Tibial artery (tissue), 4 donors: Measurements from ENCODE around the gene LBP.
A peak's percentile ranks its signal among the peaks of the same experiment; 100 is the strongest.

Experiments used
- DNase-seq, 2 donors: peaks; one replicate each; pipeline ENCODE4 v3.0.0-alpha.2; 2019
- H3K27ac ChIP-seq, 2 donors: fragments of 200-600 bp; sonication (generic) in 1 of 2; 1 replicate in 1 of 2; 2 replicates in 1 of 2; pipeline ENCODE4 v1.5.1; 2018 to 2019; ENCODE audit warnings: mild to moderate bottlenecking in 1 of 2
- H3K27me3 ChIP-seq, 2 donors: fragments of 200-600 bp; sonication (generic) in 1 of 2; one replicate each; pipeline versions ENCODE4 v1.5.1 to v1.6.0; 2016 to 2019
- H3K36me3 ChIP-seq, 3 donors: fragments of 200-600 bp; sonication (generic) in 2 of 3; one replicate each; pipeline ENCODE4 v1.5.1; 2016 to 2019; ENCODE audit warnings: mild to moderate bottlenecking in 2 of 3
- H3K4me1 ChIP-seq, 4 donors: fragments of 200-600 bp; sonication (generic) in 2 of 4; 1 replicate in 3 of 4; 2 replicates in 1 of 4; pipeline ENCODE4 v1.5.1; 2016 to 2019
- H3K4me3 ChIP-seq, 2 donors: fragments of 200-600 bp; sonication (generic) in 1 of 2; 1 replicate in 1 of 2; 2 replicates in 1 of 2; pipeline ENCODE4 v1.5.1; 2018 to 2019; ENCODE audit warnings: mild to moderate bottlenecking in 2 of 2
- H3K9me3 ChIP-seq, 3 donors: fragments of 200-600 bp; sonication (generic) in 1 of 3; one replicate each; pipeline ENCODE4 v1.5.1; 2016 to 2019
- CTCF ChIP-seq, 2 experiments: fragments of 200-600 bp in 1 of 2; fragments of 450-650 bp in 1 of 2; IDR thresholded peaks; one replicate each; pipeline ENCODE4 v1.5.1; 2017 to 2019; ENCODE audit warnings: antibody characterized with exemption in 2 of 2, mild to moderate bottlenecking in 1 of 2, moderate library complexity in 1 of 2
- intact Hi-C: fragments of 100-400 bp; cut with DNase I; formaldehyde crosslinking; loops from one replicate; pipeline ENCODE4 v1.15.0; 2023; ENCODE audit warnings: low total_unique reads

LBP gene

GRCh38 chr20:38357653-38358207 is 11.4 kb downstream of the LBP start:
- Histone ChIP-seq H3K36me3 (no peaks in the 10 kb centered on the region), H3K27ac (no peak overlapping the region), H3K9me3 (no peaks in the 10 kb centered on the region), H3K4me1 (no peaks in the 10 kb centered on the region), H3K4me3 (no peak overlapping the region), H3K27me3 (no peaks in the 10 kb centered on the region)
- no peak for TF ChIP-seq CTCF (IDR thresholded peaks at IDR 0.05)
- intact Hi-C loops: no loop called here
- no peak for DNase-seq

- no peak overlapping the region for H3K4me3 ChIP-seq
- no peak overlapping the region for H3K27ac ChIP-seq
- TF ChIP-seq CTCF (IDR thresholded peaks at IDR 0.05): no peak
- intact Hi-C loops: no loop called here
- no peak for DNase-seq
- H3K9me3 ChIP-seq: no peaks in the 10 kb centered on the region
- H3K27me3 ChIP-seq: no peaks in the 10 kb centered on the region
- H3K36me3 ChIP-seq: no peaks in the 10 kb centered on the region
- H3K4me1 ChIP-seq: no peaks in the 10 kb centered on the region
These were observed 12.3 kb downstream of the LBP start for GRCh38 chr20:38358556-38358955.

- no peak for TF ChIP-seq CTCF (IDR thresholded peaks at IDR 0.05)
- Histone ChIP-seq H3K4me1 (no peaks in the 10 kb centered on the region), H3K27ac (no peak overlapping the region), H3K27me3 (no peaks in the 10 kb centered on the region), H3K9me3 (no peaks in the 10 kb centered on the region), H3K4me3 (no peak overlapping the region), H3K36me3 (no peaks in the 10 kb centered on the region)
- intact Hi-C loops: no loop called here
- no peak for DNase-seq
These were observed 16.9 kb downstream of the LBP start for GRCh38 chr20:38363004-38363747.

- Histone ChIP-seq H3K27me3 (no peaks in the 10 kb centered on the region), H3K27ac (no peak overlapping the region), H3K4me1 (peaks cover 0 to 7% (median 0%) of the 10 kb centered on the region in 4 donors), H3K4me3 (no peak overlapping the region), H3K36me3 (no peaks in the 10 kb centered on the region), H3K9me3 (no peaks in the 10 kb centered on the region)
- no peak for TF ChIP-seq CTCF (IDR thresholded peaks at IDR 0.05)
- DNase-seq: no peak
- intact Hi-C loops: no loop called here
These were observed 23.1 kb downstream of the LBP start for GRCh38 chr20:38369389-38369788.

- DNase-seq: no peak
- no peaks in the 10 kb centered on the region for H3K36me3 ChIP-seq
- H3K4me3 ChIP-seq: no peak overlapping the region
- intact Hi-C loops: no loop called here
- no peaks in the 10 kb centered on the region for H3K9me3 ChIP-seq
- TF ChIP-seq CTCF (IDR thresholded peaks at IDR 0.05): no peak
- peak overlapping the region; percentile 41 to 47 for H3K27ac ChIP-seq
- H3K4me1 ChIP-seq: peaks cover 0 to 7% (median 0%) of the 10 kb centered on the region in 4 donors
- no peaks in the 10 kb centered on the region for H3K27me3 ChIP-seq
These were observed 26.5 kb downstream of the LBP start for GRCh38 chr20:38372806-38373205.
